Muscle layer of colon (tissue), 2 donors: Measurements from ENCODE around the gene GNPNAT1.

ENCODE experiments used
- H3K27ac ChIP-seq: one replicate; pipeline ENCODE4 v1.7.0; 2013; ENCODE audit warnings: low read depth, mild to moderate bottlenecking, low read length, moderate library complexity
- H3K27me3 ChIP-seq, 2 donors: one replicate each; pipeline ENCODE4 v1.7.0; 2013; ENCODE audit warnings: low read length in 2 of 2, mild to moderate bottlenecking in 2 of 2; ENCODE audit not compliant: insufficient read depth in 2 of 2, control insufficient read depth in 1 of 2
- H3K36me3 ChIP-seq: one replicate; pipeline ENCODE4 v1.7.0; 2013; ENCODE audit warnings: mild to moderate bottlenecking, low read length; ENCODE audit not compliant: insufficient read depth
- H3K4me1 ChIP-seq: one replicate; pipeline ENCODE4 v1.7.0; 2013; ENCODE audit warnings: mild to moderate bottlenecking, low read length; ENCODE audit not compliant: insufficient read depth
- H3K4me3 ChIP-seq, 2 donors: one replicate each; pipeline ENCODE4 v1.7.0; 2013; ENCODE audit warnings: low read length in 2 of 2, low read depth in 1 of 2, mild to moderate bottlenecking in 1 of 2, moderate library complexity in 1 of 2
- H3K9ac ChIP-seq: one replicate; pipeline ENCODE4 v1.7.0; 2013; ENCODE audit warnings: low read length
- H3K9me3 ChIP-seq: one replicate; pipeline ENCODE4 v1.7.0; 2013; ENCODE audit warnings: mild to moderate bottlenecking, low read length
- donor health status: abdominal sarcoma.
- donor health status: Adenocarcinoma of cecum.

The GNPNAT1 gene

GRCh38 chr14:52821805-52822250 lies 30.4 kb upstream of the GNPNAT1 start:
- Histone ChIP-seq H3K9ac (no peak overlapping the region), H3K4me1 (no peaks in the 10 kb centered on the region), H3K27ac (no peak overlapping the region), H3K27me3 (no peaks in the 10 kb centered on the region), H3K4me3 (no peak overlapping the region), H3K9me3 (no peaks in the 10 kb centered on the region), H3K36me3 (no peaks in the 10 kb centered on the region)

DNA sequence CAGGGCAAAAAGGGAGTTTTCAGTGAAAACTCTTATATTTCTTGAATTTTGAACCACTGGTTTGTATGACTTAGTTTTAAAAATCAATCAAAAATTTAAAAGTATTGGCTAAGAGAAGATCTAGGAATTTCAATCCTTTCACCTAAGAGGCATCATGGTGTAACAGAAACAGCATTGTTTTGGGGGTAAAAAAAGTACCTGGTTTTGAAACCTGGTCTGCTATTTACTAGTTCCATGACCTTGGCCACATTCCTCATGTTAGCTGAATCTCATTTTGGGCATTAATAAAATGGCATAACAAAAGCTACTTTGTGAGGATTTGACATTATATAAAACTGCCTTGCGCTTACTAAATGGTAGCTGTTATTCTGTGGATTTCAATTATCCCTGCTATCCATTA lies 16.7 kb upstream of the GNPNAT1 start:
- Histone ChIP-seq H3K36me3 (no peaks in the 10 kb centered on the region), H3K9ac (no peak overlapping the region), H3K4me3 (no peak overlapping the region), H3K9me3 (no peaks in the 10 kb centered on the region), H3K4me1 (no peaks in the 10 kb centered on the region), H3K27me3 (no peaks in the 10 kb centered on the region), H3K27ac (no peak overlapping the region)

- no peaks in the 10 kb centered on the region for H3K4me1 ChIP-seq
- H3K9me3 ChIP-seq, result no peaks in the 10 kb centered on the region
- no peaks in the 10 kb centered on the region for H3K27me3 ChIP-seq
- no peak overlapping the region for H3K27ac ChIP-seq
- H3K9ac ChIP-seq, result no peak overlapping the region
- H3K36me3 ChIP-seq, result no peaks in the 10 kb centered on the region
- H3K4me3 ChIP-seq, result no peak overlapping the region
Observed at GRCh38 chr14:52806115-52806514, 14.7 kb upstream of the GNPNAT1 start.

- Histone ChIP-seq H3K9ac (no peak overlapping the region), H3K27me3 (no peaks in the 10 kb centered on the region), H3K36me3 (no peaks in the 10 kb centered on the region), H3K9me3 (no peaks in the 10 kb centered on the region), H3K4me3 (no peak overlapping the region), H3K27ac (no peak overlapping the region), H3K4me1 (no peaks in the 10 kb centered on the region)
Observed at GRCh38 chr14:52802597-52802996, 11.2 kb upstream of the GNPNAT1 start.

GRCh38 chr14:52801014-52801712 lies 9.8 kb upstream of the GNPNAT1 start:
- no peaks in the 10 kb centered on the region for H3K36me3 ChIP-seq
- H3K27me3 ChIP-seq, result no peaks in the 10 kb centered on the region
- no peaks in the 10 kb centered on the region for H3K9me3 ChIP-seq
- no peaks in the 10 kb centered on the region for H3K4me1 ChIP-seq
- H3K4me3 ChIP-seq, result no peak overlapping the region
- no peak overlapping the region for H3K9ac ChIP-seq
- H3K27ac ChIP-seq, result no peak overlapping the region

GRCh38 chr14:52798826-52799225 lies 7.4 kb upstream of the GNPNAT1 start:
- H3K4me1 ChIP-seq, result no peaks in the 10 kb centered on the region
- no peaks in the 10 kb centered on the region for H3K9me3 ChIP-seq
- no peaks in the 10 kb centered on the region for H3K27me3 ChIP-seq
- H3K9ac ChIP-seq, result no peak overlapping the region
- H3K4me3 ChIP-seq, result no peak overlapping the region
- no peaks in the 10 kb centered on the region for H3K36me3 ChIP-seq
- H3K27ac ChIP-seq, result no peak overlapping the region

DNA sequence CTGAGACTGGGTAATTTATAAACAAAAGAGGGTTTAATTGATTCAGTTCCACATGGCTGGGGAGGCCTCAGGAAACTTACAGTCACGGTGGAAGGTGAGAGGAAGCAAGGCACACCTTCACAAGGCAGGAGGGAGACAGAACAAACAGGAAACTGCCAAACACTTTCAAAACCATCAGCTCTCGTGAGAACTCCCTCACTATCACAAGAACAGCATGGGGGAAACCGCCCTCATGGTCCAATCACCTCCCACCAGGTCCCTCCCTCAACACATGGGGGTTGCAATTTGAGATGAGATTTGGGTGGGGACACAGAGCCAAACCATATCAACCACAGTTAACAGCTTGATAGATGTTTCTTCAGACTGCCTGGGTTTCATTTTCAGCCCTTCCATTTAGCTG lies 6.2 kb upstream of the GNPNAT1 start:
- H3K27me3 ChIP-seq, result no peaks in the 10 kb centered on the region
- no peaks in the 10 kb centered on the region for H3K9me3 ChIP-seq
- H3K9ac ChIP-seq, result no peak overlapping the region
- H3K27ac ChIP-seq, result no peak overlapping the region
- H3K4me1 ChIP-seq, result no peaks in the 10 kb centered on the region
- H3K36me3 ChIP-seq, result no peaks in the 10 kb centered on the region
- H3K4me3 ChIP-seq, result no peak overlapping the region

DNA sequence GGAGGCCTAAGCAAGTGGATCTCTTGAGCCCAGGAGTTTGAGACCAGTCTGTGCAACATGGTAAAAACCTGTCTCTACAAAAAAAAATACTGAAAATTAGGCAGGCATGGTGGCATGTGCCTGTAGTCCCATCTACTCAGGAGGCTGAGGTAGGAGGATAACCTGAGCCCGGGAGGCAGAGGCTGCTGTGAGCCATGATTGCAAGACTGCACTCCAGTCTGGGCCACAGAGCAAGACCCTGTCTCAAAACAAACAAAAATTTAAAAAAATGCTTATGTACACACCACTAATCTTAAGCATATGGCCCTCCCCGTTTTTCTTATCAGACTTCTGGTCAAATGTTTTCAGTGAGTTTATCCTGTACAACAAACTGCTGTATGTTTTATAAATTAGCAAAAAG lies 1.7 kb upstream of the GNPNAT1 start:
- Histone ChIP-seq H3K9me3 (no peaks in the 10 kb centered on the region), H3K4me1 (peaks cover 4% of the 10 kb centered on the region), H3K9ac (no peak overlapping the region), H3K36me3 (no peaks in the 10 kb centered on the region), H3K4me3 (no peak overlapping the region), H3K27ac (no peak overlapping the region), H3K27me3 (no peaks in the 10 kb centered on the region)

DNA sequence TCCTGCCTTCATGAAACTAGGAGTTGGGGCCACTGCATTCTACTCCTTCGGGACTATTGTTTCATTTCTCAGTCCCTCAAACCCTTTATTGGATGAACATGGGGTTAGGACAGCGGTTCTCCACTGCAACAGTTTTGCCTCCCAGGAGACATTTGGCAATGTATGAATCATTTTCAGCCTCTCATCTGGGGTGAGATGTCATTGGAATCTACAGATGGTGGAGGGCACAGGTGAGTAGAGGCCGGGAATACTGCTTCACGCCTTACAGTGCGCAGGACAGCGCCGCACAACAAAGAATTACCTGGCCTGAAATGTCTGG lies 649 bp upstream of the GNPNAT1 start:
- H3K36me3 ChIP-seq, result no peaks in the 10 kb centered on the region
- no peaks in the 10 kb centered on the region for H3K27me3 ChIP-seq
- H3K4me3 ChIP-seq, result peak overlapping the region; percentile 51 to 85
- peak overlapping the region; percentile 90 for H3K27ac ChIP-seq
- peaks cover 4% of the 10 kb centered on the region for H3K4me1 ChIP-seq
- H3K9ac ChIP-seq, result no peak overlapping the region
- no peaks in the 10 kb centered on the region for H3K9me3 ChIP-seq

- peak overlapping the region; percentile 44 for H3K9ac ChIP-seq
- no peaks in the 10 kb centered on the region for H3K36me3 ChIP-seq
- no peaks in the 10 kb centered on the region for H3K9me3 ChIP-seq
- no peaks in the 10 kb centered on the region for H3K27me3 ChIP-seq
- H3K4me1 ChIP-seq, result peaks cover 4% of the 10 kb centered on the region
- H3K27ac ChIP-seq, result peak overlapping the region; percentile 85
- H3K4me3 ChIP-seq, result peak overlapping the region; percentile 51 to 85
Observed at GRCh38 chr14:52790756-52791222, 618 bp downstream of the GNPNAT1 start.

GRCh38 chr14:52790011-52790755 lies 1.2 kb downstream of the GNPNAT1 start:
- Histone ChIP-seq H3K9me3 (no peaks in the 10 kb centered on the region), H3K4me3 (peak overlapping the region; percentile 51 to 85), H3K4me1 (peaks cover 4% of the 10 kb centered on the region), H3K9ac (peak overlapping the region; percentile 44), H3K36me3 (no peaks in the 10 kb centered on the region), H3K27me3 (no peaks in the 10 kb centered on the region), H3K27ac (no peak overlapping the region)

DNA sequence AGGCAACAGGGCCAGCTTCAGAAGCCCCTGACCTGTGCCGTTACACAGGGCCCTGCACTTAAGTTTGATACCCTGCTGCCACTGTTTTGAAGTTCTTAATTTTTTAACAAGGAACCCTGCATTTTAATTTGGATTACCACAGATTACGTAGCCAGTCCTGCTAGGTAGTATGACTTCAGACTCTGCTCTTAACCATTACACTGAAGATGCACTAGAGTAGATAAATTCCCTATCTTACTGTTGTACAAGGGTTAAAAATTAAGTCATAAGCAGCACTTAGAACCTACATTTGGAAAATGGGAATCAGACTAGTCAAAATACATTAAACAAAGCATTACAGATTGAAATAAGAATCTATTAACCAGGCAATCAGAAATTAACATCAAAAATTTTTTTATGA lies 2.3 kb downstream of the GNPNAT1 start:
- Histone ChIP-seq H3K9ac (no peak overlapping the region), H3K36me3 (no peaks in the 10 kb centered on the region), H3K9me3 (no peaks in the 10 kb centered on the region), H3K27me3 (no peaks in the 10 kb centered on the region), H3K4me1 (peaks cover 4% of the 10 kb centered on the region), H3K4me3 (no peak overlapping the region), H3K27ac (no peak overlapping the region)
